HG02610 (cell line): ENCODE data around the gene PPP2R2B.
A peak's percentile ranks its signal among the peaks of the same experiment; 100 is the strongest.
"Not testable (repeated sequence)": the region's sequence is repeated elsewhere in the genome, so short reads cannot be mapped to it uniquely, and the experiment has no call there.

ENCODE experiments used
- ATAC-seq: cut with Tn5 transposase; IDR thresholded peaks from one replicate; pipeline ENCODE4 v1.9.1; 2021; ENCODE audit warnings: mild to moderate bottlenecking, moderate library complexity; ENCODE audit not compliant: unreplicated experiment

PPP2R2B gene

DNA sequence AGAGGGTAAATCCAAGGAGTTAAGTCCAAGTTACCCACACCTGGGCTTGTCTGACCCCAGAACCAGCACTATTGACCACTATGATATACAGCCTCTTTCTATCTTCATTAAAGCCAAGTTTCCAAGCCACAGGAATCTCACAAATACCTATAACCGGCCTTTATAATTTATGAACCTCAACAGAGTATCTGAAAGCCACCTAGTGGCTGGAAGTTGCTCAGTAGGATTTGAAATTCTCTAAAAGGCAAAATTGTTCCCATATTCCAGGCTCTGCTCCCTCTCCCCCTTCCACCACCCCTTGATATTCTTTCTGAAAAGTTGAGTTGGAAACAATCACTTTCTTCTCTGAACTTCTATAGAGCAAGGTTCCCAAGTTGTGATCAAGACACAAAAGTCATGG, 256.2 kb downstream of the PPP2R2B start:
- no peak for ATAC-seq

- no peak for ATAC-seq
Observed at GRCh38 chr5:146620669-146621051, 257.9 kb downstream of the PPP2R2B start.

GRCh38 chr5:146620031-146620668, 258.4 kb downstream of the PPP2R2B start:
- ATAC-seq = no peak

GRCh38 chr5:146618434-146618833, 260.1 kb downstream of the PPP2R2B start:
- no peak for ATAC-seq

DNA sequence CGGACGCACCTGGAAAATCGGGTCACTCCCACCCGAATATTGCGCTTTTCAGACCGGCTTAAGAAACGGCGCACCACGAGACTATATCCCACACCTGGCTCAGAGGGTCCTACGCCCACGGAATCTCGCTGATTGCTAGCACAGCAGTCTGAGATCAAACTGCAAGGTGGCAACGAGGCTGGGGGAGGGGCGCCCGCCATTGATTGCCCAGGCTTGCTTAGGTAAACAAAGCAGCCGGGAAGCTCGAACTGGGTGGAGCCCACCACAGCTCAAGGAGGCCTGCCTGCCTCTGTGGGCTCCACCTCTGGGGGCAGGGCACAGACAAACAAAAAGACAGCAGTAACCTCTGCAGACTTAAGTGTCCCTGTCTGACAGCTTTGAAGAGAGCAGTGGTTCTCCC, 268.8 kb downstream of the PPP2R2B start:
- not testable (repeated sequence) for ATAC-seq

DNA sequence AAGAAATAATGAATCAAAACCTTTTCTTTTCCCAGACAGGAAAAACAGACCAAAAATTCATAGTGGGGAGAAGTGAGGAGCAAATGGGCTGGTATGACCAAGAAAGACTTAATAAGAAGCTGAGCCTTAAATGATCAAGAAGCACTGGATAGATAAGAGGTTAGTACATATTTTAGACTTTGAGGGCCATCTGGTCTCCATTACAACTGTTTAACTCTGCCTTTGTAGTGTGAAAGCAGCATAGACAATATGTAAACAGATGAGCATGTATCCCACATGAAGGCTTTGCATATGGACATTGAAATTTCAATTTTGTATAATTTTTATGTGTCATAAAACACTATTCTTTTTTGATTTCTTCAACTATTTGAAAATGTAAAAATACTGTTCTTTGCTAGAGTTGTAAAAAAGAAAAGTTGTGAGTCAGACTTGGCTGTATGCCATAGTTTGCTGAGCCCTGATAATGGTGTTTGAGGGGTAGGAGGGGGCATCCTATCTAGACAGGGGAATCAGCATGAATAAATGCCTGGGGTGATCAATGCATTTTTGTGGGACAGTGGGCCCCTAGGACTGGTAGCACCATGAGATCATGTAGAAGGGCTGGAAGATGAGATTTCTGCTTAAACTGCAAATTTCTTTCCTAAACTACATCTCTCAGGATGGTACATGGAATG, 270.8 kb downstream of the PPP2R2B start:
- ATAC-seq = no peak

GRCh38 chr5:146606893-146607292, 271.7 kb downstream of the PPP2R2B start:
- no peak for ATAC-seq

DNA sequence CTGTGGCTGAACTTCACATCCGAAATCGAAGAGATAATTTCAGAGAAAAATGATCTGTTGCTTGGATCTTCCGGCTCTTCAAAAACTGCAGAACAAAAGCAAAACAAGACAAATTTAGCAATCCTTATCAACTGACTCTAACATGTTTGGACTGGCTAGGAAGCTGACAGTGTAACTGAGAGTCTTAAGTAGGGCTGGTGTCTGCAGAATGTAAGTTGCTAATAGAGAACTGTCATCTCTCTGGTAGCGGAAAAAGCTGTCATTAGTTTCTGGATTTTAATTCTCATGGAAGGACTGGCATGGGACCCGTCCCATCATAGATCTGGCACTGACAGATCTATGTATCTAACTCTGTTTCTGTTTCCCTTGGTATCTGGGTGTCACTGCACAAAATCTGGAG, 278.2 kb downstream of the PPP2R2B start:
- ATAC-seq = no peak

GRCh38 chr5:146599261-146599660, 279.3 kb downstream of the PPP2R2B start:
- no peak for ATAC-seq

DNA sequence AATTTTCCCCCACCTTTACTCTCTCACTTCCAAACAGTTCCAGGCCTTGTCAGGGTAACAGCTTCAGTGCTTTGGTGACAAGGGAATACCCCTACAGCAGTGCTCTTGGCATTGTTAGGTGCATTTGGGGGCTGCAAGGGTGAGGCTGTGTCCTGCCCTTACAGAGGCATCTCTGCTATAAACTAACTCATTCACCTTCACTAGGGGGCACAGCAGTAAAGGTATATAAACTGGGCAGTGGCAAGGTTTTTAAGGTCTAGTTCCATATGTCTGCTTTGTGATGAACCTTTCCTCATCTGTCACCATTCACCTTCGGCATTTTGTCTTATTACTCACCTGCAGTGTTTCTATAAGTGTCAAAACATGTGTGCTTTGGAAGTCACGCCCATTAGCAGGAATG, 283.5 kb downstream of the PPP2R2B start:
- no peak for ATAC-seq

GRCh38 chr5:146592352-146592751, 286.2 kb downstream of the PPP2R2B start:
- ATAC-seq = no peak

DNA sequence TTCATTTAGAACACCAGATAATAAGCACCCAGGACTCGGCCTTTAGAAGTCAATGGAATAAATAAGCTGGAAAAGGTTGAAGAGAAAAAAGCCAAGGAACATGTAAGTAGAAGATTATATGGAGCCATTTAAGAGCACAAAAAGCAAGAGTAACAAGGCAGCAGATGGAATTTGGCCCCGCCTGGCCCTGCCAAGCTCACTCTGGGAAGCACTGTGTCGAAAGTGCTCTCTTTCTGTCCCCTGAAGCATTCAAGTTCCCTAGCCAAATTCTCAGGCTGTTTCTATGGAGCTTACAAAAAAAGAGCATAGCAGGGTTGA, 289.6 kb downstream of the PPP2R2B start:
- no peak for ATAC-seq

DNA sequence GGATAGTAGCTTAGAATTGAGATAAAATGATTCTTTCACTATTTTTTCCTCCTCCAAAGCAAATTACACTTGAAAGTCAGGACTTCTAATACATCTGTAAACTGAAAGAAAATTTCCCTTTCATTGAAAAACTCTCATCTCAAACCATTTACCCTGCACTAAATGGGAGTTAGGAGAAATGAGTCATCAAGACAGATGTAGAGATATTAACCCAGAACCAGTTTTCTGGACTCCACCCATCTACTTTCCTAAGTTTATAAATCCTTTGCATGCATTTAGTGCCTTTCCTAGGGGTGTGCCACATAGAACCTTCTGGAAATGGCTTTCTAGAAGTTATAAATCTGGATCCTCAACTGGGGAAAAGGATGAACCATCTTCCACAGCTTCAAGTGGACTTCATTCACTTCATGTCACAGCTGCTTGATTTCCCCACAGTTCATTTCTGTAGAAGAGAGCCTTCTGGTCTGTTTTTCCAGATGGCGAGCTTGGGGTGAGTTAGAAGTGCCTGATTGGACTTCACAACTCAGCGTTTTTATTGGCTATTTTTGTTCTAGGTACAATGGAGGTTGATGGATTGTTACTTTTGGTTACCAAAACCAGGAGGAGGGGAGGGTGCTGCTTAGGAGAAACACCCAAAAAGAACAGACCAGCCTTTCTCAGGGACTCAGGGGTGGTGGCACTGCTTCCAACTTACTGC, 290.1 kb downstream of the PPP2R2B start:
- ATAC-seq = no peak

- no peak for ATAC-seq
Observed at GRCh38 chr5:146586752-146587151, 291.8 kb downstream of the PPP2R2B start.

GRCh38 chr5:146584750-146585149, 293.8 kb downstream of the PPP2R2B start:
- no peak for ATAC-seq

DNA sequence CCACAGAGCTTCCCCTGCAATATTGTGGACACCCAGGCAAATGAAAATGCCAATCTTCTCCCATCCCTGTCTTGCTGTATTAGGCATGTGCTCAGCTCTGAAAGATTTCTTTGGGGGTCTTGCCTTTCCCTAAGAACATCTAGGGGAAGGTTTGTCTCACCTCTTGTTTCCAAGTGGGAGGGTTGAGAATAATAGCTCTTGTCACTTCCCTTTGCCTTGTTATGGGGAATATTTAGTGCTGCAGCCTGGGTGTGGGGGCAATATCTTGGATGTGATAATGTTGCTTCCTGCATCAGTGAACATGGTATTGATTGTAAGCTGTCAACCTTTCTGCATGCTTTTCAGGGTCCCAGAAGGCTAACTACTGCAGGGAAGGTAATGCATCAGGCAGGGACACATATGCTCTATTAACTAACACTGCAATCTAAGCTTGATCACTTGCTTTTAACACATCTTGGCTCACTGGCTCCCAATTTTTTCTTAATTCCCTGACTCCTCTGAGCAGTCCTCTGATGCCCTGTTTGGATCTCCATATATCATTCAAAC, 296.4 kb downstream of the PPP2R2B start:
- ATAC-seq = no peak

DNA sequence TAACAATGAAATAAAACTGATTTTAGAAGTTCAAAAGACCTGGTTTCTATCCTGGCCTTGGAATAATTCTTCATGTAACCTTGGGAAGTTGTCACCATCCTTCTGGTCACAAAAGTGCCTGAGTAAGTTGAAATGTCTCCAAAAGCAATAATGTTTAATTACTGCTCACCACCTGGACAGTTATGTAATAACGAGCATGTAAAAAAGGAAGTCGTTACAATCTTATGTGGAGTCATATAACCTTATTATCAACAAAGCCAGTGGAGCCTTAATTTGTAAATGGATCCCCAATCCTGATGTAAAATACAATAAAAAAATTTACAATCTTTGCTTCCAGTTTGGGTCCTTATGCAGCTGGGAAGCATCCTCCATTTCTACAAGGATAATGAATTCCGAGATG, 298.3 kb downstream of the PPP2R2B start:
- no peak for ATAC-seq

- no peak for ATAC-seq
Observed at GRCh38 chr5:146574713-146575112, 303.8 kb downstream of the PPP2R2B start.

DNA sequence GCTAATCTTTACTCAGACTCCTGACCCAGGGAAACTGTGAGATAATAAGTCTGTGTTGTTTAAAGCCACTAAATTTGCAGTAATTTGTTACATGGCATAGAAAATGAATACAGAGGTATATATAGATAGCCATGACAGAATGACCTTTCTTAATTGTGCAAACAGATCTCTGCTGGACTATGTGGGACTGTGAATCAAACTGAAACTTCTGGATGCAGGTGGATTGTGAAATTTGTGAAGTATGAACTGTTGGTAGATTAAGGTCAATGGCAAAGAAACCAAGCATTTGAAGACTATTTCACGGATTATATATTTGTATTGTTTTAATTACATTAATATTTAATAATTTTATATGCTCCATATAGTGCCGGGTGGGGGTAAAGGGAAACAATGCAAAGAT, 310.4 kb downstream of the PPP2R2B start:
- ATAC-seq = no peak

GRCh38 chr5:146565764-146566367, 312.7 kb downstream of the PPP2R2B start:
- ATAC-seq = peak; percentile 87

DNA sequence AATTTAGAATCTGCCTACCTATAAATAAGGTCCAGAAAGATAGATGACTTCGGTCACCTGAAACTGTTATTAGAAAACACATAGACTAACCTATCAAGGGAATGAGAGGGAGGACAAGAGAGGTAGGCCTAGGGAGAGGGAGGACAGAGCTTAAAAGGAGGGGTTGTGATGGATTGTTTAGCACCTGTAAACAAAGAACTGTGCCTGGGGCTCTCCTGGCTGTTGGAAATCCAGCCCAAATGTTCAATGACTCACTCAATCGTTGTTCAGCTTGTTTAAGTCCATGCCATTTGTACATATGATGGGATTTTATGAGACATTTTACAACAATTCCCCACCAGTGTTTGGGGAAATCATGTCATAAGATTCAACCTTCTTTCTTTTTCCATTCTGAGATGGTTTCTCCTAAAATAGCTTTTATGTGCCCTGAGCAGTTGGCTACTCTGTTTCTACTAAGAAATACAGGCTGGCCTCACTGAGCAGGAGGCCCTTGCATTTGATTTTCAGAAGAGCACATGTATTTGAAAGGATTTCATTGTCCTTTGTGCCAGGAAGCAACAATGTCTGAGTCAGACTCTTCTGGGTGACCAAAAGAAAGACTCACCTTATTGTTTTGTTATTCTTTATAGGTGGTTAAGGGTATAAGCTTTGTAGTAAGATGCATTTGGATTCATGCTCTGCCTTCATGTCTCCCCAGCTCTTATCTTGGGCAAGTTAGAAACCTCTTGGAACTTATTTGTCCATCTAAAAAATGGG, 314.4 kb downstream of the PPP2R2B start:
- no peak for ATAC-seq
